PC-3 (cell line): Measurements from ENCODE around the gene CCDC196.

Source experiments
- EZH2 ChIP-seq: fragments of 300-600 bp; sonication (generic); IDR thresholded peaks from one replicate; pipeline ENCODE4 v1.6.1; 2017; ENCODE audit warnings: antibody characterized with exemption, mild to moderate bottlenecking, low read length; ENCODE audit not compliant: unreplicated experiment
- EZH2phosphoT487 ChIP-seq: fragments of 300-600 bp; sonication (generic); IDR thresholded peaks from 2 replicates; pipeline ENCODE4 v1.6.1; 2018; ENCODE audit warnings: mild to moderate bottlenecking, antibody characterized with exemption, low read length, borderline replicate concordance
- TF ChIP-seq, protein P1 (sequence below): fragments of 300-600 bp; sonication (generic); conservative IDR thresholded peaks from 2 replicates; pipeline ENCODE4 v1.5.1; 2017; ENCODE audit warnings: antibody characterized with exemption, low read depth, mild to moderate bottlenecking, low read length

- TF ChIP-seq, protein P1, sequence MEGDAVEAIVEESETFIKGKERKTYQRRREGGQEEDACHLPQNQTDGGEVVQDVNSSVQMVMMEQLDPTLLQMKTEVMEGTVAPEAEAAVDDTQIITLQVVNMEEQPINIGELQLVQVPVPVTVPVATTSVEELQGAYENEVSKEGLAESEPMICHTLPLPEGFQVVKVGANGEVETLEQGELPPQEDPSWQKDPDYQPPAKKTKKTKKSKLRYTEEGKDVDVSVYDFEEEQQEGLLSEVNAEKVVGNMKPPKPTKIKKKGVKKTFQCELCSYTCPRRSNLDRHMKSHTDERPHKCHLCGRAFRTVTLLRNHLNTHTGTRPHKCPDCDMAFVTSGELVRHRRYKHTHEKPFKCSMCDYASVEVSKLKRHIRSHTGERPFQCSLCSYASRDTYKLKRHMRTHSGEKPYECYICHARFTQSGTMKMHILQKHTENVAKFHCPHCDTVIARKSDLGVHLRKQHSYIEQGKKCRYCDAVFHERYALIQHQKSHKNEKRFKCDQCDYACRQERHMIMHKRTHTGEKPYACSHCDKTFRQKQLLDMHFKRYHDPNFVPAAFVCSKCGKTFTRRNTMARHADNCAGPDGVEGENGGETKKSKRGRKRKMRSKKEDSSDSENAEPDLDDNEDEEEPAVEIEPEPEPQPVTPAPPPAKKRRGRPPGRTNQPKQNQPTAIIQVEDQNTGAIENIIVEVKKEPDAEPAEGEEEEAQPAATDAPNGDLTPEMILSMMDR: no peak
- no peak for TF ChIP-seq EZH2phosphoT487
- TF ChIP-seq EZH2: no peak
Measured at GRCh38 chr14:66543996-66544395, 57.8 kb downstream of the CCDC196 start.
